Measurements from ENCODE around the gene SOX5.

SOX5 gene

DNA sequence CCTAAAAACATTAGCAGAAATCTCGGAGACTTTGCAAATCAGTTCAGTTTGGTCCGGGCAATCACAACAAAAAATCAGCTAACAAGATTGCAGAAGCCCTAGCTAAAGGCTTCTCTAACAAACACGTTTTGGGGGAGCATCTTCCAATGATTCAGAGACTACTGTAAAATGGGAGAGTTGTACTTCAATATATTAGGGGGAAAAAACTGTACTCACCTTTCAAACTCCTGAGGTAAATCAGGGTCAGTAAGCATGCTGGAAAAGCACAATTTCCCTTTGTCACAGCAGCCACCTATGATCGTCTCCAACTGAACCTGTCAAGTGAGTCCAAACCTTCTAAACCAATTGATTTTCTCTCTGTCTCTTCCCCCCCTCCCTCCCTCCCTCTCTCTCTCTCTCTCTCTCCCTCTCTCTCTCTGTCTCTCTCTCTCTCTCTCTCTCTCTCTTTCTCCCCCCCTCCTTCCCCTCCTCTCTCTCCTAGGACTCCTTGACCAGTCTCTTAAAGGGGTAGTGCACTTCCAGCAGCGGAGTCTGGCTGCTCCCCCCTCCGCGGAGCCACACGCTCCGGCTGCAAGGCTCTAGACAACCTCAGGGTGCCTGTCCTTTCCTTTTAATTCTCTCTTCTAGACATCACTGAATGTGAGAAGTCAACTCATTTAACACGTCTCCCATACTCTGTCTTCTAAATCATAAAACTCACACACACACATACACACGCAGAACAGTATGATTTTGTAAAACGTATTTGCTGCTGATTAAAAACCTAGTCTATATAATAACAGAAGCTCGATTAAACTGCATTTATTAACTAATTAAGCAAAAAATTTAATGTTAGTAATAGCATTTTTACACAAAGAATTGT is at the start of gene SOX5:
SOX5 (minus strand) TSS at position 323 of the 862 bp plus-strand sequence; CDS start at position 254, 69 bp downstream.
- TF ChIP-seq, protein P1, sequence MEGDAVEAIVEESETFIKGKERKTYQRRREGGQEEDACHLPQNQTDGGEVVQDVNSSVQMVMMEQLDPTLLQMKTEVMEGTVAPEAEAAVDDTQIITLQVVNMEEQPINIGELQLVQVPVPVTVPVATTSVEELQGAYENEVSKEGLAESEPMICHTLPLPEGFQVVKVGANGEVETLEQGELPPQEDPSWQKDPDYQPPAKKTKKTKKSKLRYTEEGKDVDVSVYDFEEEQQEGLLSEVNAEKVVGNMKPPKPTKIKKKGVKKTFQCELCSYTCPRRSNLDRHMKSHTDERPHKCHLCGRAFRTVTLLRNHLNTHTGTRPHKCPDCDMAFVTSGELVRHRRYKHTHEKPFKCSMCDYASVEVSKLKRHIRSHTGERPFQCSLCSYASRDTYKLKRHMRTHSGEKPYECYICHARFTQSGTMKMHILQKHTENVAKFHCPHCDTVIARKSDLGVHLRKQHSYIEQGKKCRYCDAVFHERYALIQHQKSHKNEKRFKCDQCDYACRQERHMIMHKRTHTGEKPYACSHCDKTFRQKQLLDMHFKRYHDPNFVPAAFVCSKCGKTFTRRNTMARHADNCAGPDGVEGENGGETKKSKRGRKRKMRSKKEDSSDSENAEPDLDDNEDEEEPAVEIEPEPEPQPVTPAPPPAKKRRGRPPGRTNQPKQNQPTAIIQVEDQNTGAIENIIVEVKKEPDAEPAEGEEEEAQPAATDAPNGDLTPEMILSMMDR (IDR thresholded peaks at IDR 0.05; ENCODE audit: insufficient read depth, missing control alignments): no peak
- FAIRE-seq (no peak), DNase-seq (ENCODE audit: insufficient read length, low spot score) (no peak)

DNA sequence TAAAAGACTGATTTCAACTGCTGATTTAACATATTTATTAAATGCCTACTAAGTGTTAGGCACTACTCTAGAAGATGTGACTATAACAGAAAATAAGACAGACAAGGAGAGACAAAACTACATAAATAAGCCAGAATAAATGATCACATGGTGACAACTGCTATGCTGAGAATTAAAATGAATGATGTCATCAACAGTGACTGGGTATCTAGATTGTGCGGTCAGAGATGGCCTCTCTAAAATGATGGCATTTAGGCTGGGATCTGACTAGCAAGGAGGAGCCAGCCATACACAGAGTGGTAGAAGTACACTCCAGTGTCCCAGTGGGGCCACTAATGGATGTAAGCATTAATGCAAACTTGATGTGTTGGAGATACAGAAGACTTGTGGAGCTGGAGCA is 37.6 kb upstream of the SOX5 start:
- TF ChIP-seq, protein P1 (IDR thresholded peaks at IDR 0.05; ENCODE audit: insufficient read depth, missing control alignments): no peak
- no peak for DNase-seq (ENCODE audit: insufficient read length, low spot score)
- no peak for FAIRE-seq

DNA sequence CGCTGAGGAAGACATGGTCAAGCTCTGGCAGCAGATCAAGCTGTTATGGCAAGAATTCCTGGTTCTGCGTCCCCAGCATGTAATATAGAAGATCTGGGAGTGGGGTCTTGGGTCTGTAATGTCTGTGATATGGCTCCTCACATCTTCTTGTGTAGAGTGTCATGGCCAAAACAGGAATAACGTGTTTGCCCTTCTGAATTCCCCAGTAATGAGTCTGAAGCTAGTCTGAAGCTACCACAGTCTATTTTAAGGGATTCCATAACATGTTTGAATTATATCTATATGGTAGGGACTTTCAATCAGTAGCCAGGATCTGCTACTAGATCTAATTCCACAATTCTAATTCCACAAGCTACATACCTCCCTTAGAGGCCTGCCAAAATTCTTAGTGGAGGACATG is 31.4 kb upstream of the SOX5 start:
- FAIRE-seq (no peak), DNase-seq (ENCODE audit: insufficient read length, low spot score) (no peak)
- TF ChIP-seq, protein P1 (IDR thresholded peaks at IDR 0.05; ENCODE audit: insufficient read depth, missing control alignments): no peak

DNA sequence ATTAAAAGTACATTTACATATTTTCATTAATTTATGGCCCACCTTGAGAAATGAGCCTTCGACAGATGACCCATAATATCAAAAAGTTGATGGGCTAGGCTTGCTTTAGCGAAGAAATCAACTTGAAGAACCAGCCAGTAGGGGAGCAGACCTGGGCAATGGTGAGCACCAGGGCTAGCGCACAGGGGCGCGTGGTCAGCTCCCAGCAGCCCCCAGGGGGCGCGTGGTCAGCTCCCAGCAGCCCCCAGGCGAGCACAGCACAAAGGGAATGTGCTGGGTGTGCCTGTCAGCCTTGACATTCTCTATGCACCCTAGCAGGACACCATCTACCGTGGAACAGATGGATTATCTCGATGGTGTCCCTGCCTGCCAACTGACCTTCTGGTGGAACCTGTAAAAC is 15.3 kb upstream of the SOX5 start:
- TF ChIP-seq, protein P1 (IDR thresholded peaks at IDR 0.05; ENCODE audit: insufficient read depth, missing control alignments): no peak
- no peak for FAIRE-seq
- DNase-seq (ENCODE audit: insufficient read length, low spot score): no peak

DNA sequence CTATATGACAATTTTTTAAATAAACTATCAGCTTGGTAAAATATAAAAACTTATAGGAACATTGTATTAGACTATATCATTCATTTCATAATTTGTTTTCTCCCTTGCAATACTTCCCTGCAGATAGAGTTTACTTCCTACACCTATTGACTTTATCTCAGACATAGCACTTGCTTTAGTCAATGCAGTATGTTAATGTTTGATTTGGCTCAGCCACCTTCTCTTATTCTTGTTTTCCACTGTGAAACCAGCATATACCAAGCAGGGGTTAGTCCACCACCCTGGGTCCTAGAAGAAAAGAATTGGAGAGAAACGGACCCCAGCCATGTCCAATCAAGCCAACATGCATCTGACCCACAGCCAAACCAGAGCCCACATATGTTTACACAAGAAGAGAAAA is 10.4 kb upstream of the SOX5 start:
- TF ChIP-seq, protein P1 (IDR thresholded peaks at IDR 0.05; ENCODE audit: insufficient read depth, missing control alignments): no peak
- DNase-seq (ENCODE audit: insufficient read length, low spot score) (no peak), FAIRE-seq (no peak)

DNA sequence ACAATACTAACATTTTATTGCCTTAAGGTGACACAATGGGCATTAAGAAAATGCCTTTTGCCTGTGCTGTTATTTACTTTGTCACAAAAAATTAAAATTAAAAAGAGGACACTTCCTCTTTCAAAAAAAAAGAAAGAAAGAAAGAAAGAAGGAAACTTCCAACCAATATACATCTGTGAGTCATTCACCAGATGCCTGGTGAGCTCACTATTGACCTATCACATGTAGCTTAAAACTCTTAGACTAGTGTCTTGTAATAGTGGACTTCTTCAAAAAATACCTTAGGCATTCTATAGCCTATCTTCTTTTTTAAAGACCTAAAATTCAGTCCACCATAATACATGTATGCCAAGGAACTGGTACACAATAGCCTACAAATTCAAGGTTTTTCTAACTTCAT is 4.9 kb upstream of the SOX5 start:
- FAIRE-seq: peak; percentile 16
- TF ChIP-seq, protein P1 (IDR thresholded peaks at IDR 0.05; ENCODE audit: insufficient read depth, missing control alignments): no peak
- no peak for DNase-seq (ENCODE audit: insufficient read length, low spot score)

DNA sequence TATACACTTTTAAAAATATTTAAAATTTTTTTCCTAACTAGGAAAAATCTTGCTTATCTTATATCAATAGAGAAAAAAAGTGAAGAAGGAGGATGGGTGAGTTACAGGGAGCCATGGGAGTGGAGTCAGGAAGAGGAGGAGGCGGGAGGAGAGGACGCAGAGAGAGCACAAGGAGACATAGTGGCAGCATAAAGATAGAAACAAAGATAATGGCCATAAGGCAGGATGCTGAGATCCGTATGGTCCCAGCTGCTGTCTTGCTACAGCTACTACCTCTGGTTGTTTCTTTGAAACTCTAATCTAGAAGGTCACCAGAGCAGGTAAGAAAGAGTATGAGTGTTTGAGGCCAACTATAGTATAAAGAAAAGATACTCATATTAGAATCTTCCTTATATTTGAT is 2.6 kb upstream of the SOX5 start:
- DNase-seq (ENCODE audit: insufficient read length, low spot score): no peak
- no peak for FAIRE-seq
- TF ChIP-seq, protein P1 (IDR thresholded peaks at IDR 0.05; ENCODE audit: insufficient read depth, missing control alignments): no peak
